Fibroblast of lung (primary cell): ENCODE measurements around the gene WDR90. TPM values are rescaled to one million over a fixed set of nuclear protein-coding genes. Genes with fewer than 3 reads are reported as not detected.

Experiments used
- DNase-seq, 2 donors: peaks; one replicate each; pipeline versions ENCODE4 v3.0.0 to v3.0.0-alpha.2; 2010; ENCODE audit warnings: low read depth in 2 of 2
- H2AFZ ChIP-seq: 2 replicates; pipeline ENCODE4 v1.5.1; 2012; ENCODE audit warnings: low read length, control low read depth, inconsistent platforms
- H3K27ac ChIP-seq: 2 replicates; pipeline ENCODE4 v1.5.1; 2011; ENCODE audit warnings: low read length, control low read depth; ENCODE audit not compliant: insufficient read depth
- H3K27me3 ChIP-seq: 2 replicates; pipeline ENCODE4 v1.5.1; 2011; ENCODE audit warnings: mild to moderate bottlenecking, low read length; ENCODE audit not compliant: control insufficient read depth, insufficient read depth
- H3K36me3 ChIP-seq: 2 replicates; pipeline ENCODE4 v1.5.1; 2011; ENCODE audit warnings: low read length; ENCODE audit not compliant: control insufficient read depth, insufficient read depth
- H3K4me1 ChIP-seq: 2 replicates; pipeline ENCODE4 v1.5.1; 2011; ENCODE audit warnings: low read length; ENCODE audit not compliant: control insufficient read depth, insufficient read depth; ENCODE audit errors: extremely low read depth
- H3K4me2 ChIP-seq: 2 replicates; pipeline ENCODE4 v1.5.1; 2011; ENCODE audit warnings: low read length, control low read depth; ENCODE audit not compliant: insufficient read depth; ENCODE audit errors: extremely low read depth
- H3K4me3 ChIP-seq, 4 experiments: fragments of 200-600 bp in 1 of 4; sonication (generic) in 1 of 4; replicated peaks in 1 of 4; 2 replicates each; pipeline ENCODE4 v1.5.1; 2011 to 2016; ENCODE audit warnings: low read length in 4 of 4, low read depth in 3 of 4, mild to moderate bottlenecking in 3 of 4, control low read depth in 2 of 4, inconsistent platforms in 1 of 4, mixed read lengths in 1 of 4; ENCODE audit not compliant: insufficient read depth in 1 of 4; ENCODE audit errors: control extremely low read depth in 1 of 4
- H3K79me2 ChIP-seq: 2 replicates; pipeline ENCODE4 v1.5.1; 2012; ENCODE audit warnings: mild to moderate bottlenecking, low read length, inconsistent platforms; ENCODE audit not compliant: control insufficient read depth, insufficient read depth
- H3K9ac ChIP-seq: 2 replicates; pipeline ENCODE4 v1.5.1; 2011; ENCODE audit warnings: mild to moderate bottlenecking, low read length, control low read depth; ENCODE audit not compliant: insufficient read depth
- H3K9me3 ChIP-seq: 2 replicates; pipeline ENCODE4 v1.5.1; 2012; ENCODE audit warnings: low read depth, low read length; ENCODE audit not compliant: control insufficient read depth, insufficient read depth
- H4K20me1 ChIP-seq: 2 replicates; pipeline ENCODE4 v1.5.1; 2011; ENCODE audit warnings: low read length; ENCODE audit not compliant: control insufficient read depth, insufficient read depth; ENCODE audit errors: extremely low read depth
- EZH2 ChIP-seq: IDR thresholded peaks from 2 replicates; pipeline ENCODE4 v1.5.1; 2012; ENCODE audit warnings: low read length, control low read depth, mild to moderate bottlenecking; ENCODE audit errors: missing control alignments
- polyA plus RNA-seq, 2 donors: library from polyadenylated mRNA; depleted of rRNA in 1 of 2; stranded (reverse) in 1 of 2; unstranded in 1 of 2; fragments of >200 nt; gene quantifications; 2 replicates each; pipeline ENCODE4 v1.2.1, GENCODE V29; 2011 to 2012; ENCODE audit warnings: missing spikeins in 1 of 2
- total RNA-seq: library from RNA; depleted of rRNA; stranded (reverse); fragments of >200 nt; gene quantifications from 2 replicates; pipeline ENCODE4 v1.2.1, GENCODE V29; 2014
- TF ChIP-seq, protein P1 (sequence below), 2 donors: IDR thresholded peaks in 1 of 2; conservative IDR thresholded peaks in 1 of 2; 1 replicate in 1 of 2; 2 replicates in 1 of 2; pipeline ENCODE4 v1.5.1; 2011 to 2012; ENCODE audit warnings: low read length in 2 of 2, control low read depth in 1 of 2, inconsistent platforms in 1 of 2, low read depth in 1 of 2, mild to moderate bottlenecking in 1 of 2

WDR90 gene
- total and polyA plus RNA-seq, 2 donors (not counting 1 experiment from before 2014, with no cell fraction given), result 2.9 to 4.8 TPM

DNA sequence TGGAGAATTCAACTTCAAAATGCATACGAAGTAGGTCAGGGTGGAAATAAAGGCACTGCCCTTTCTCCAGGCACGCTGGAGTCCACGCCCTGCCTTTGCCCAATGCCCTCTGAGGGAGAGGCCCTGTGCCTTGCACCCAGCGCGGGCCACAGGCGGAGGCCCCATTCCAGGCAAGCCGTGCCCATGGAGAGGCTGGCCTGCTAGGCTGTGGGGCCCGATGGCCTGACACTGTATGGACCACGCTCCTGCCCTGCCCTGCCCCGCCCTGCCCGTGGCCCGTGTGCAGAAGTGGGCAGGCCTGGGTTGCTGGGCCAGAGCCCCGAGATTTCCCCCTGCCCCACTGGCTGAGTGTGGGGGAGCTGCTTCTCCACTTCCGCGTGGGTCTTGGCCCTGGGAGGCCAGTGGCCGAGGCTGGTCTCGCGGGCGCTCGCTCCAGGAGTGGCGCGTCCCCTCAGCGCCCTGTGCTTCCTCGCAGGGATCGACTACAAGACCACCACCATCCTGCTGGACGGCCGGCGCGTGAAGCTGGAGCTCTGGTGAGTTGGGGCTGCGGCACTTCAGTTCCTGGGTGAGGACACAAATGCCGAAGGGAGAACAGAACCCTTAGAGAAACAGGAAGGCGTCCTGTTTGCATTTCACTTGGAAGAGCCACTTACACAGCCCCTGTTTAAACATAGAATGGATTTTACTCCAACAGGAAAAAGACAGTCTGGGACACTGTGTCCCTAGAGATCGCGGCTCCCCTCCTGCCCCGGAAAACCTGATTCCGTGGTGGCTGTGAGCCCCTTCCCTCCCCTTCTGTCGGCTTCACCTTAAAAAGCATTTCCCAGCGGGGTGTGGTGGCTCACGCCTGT is 32.2 kb upstream of the WDR90 start:
- H3K9ac ChIP-seq, result no peak overlapping the region
- H3K27ac ChIP-seq, result no peak overlapping the region
- no peaks in the 10 kb centered on the region for H3K36me3 ChIP-seq
- H4K20me1 ChIP-seq, result no peaks in the 10 kb centered on the region
- no peaks in the 10 kb centered on the region for H3K9me3 ChIP-seq
- no peaks in the 10 kb centered on the region for H3K27me3 ChIP-seq
- TF ChIP-seq EZH2, result no peak
- TF ChIP-seq, protein P1, sequence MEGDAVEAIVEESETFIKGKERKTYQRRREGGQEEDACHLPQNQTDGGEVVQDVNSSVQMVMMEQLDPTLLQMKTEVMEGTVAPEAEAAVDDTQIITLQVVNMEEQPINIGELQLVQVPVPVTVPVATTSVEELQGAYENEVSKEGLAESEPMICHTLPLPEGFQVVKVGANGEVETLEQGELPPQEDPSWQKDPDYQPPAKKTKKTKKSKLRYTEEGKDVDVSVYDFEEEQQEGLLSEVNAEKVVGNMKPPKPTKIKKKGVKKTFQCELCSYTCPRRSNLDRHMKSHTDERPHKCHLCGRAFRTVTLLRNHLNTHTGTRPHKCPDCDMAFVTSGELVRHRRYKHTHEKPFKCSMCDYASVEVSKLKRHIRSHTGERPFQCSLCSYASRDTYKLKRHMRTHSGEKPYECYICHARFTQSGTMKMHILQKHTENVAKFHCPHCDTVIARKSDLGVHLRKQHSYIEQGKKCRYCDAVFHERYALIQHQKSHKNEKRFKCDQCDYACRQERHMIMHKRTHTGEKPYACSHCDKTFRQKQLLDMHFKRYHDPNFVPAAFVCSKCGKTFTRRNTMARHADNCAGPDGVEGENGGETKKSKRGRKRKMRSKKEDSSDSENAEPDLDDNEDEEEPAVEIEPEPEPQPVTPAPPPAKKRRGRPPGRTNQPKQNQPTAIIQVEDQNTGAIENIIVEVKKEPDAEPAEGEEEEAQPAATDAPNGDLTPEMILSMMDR (conservative IDR thresholded peaks at IDR 0.05 in 1 of 2, IDR thresholded peaks at IDR 0.05 in 1 of 2; ENCODE audit: low read depth in 1 of 2, low read length in 2 of 2), result no peak
- no peak overlapping the region for H3K4me3 ChIP-seq
- no peaks in the 10 kb centered on the region for H3K79me2 ChIP-seq
- H3K4me1 ChIP-seq, result peaks cover 6% of the 10 kb centered on the region
- H3K4me2 ChIP-seq, result no peak overlapping the region
- H2AFZ ChIP-seq, result no peak overlapping the region
- DNase-seq, result no peak

- H3K4me1 ChIP-seq, result peaks cover 6% of the 10 kb centered on the region
- H3K4me3 ChIP-seq, result no peak overlapping the region
- H4K20me1 ChIP-seq, result no peaks in the 10 kb centered on the region
- H3K79me2 ChIP-seq, result no peaks in the 10 kb centered on the region
- DNase-seq, result no peak
- H3K9me3 ChIP-seq, result no peaks in the 10 kb centered on the region
- H3K4me2 ChIP-seq, result no peak overlapping the region
- H3K9ac ChIP-seq, result no peak overlapping the region
- no peaks in the 10 kb centered on the region for H3K36me3 ChIP-seq
- no peak for TF ChIP-seq EZH2
- TF ChIP-seq, protein P1 (conservative IDR thresholded peaks at IDR 0.05 in 1 of 2, IDR thresholded peaks at IDR 0.05 in 1 of 2; ENCODE audit: low read depth in 1 of 2, low read length in 2 of 2), result no peak
- no peaks in the 10 kb centered on the region for H3K27me3 ChIP-seq
- H3K27ac ChIP-seq, result no peak overlapping the region
- no peak overlapping the region for H2AFZ ChIP-seq
These were observed 31.3 kb upstream of the WDR90 start for GRCh38 chr16:617855-618254.

DNA sequence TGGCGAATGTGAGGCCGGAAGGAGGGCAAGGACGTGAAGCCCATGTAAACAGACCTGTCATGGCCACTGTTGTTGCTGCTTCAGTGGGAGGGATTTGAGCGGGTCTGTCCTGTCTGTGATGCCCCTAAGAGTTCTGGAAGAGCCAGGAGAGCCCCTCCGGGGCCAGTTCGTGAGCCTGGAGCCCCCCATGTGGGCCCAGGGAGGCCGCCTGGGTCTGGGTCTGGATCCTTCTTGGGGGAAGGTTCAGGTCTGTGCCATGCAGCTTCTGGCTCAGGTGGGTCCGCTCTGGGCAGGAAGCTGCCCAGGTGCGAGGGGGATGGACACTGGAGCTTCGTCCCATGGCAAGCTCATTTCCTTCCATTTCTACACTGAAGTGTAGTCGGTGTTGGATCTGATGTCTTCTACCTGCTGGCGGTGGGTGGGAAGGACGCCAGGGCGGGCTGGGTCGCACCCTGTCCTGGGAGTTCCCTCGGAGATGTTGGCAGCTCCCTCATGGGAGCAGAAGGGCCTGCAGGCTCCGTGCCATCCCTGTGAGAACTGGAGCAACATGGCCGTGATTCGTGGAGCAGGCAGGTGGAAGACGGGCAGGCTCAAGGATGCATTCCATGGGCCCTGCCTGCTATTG is 29.6 kb upstream of the WDR90 start:
- Histone ChIP-seq H3K4me1 (peaks cover 6% of the 10 kb centered on the region), H2AFZ (no peak overlapping the region), H3K79me2 (no peaks in the 10 kb centered on the region), H3K27me3 (no peaks in the 10 kb centered on the region), H4K20me1 (no peaks in the 10 kb centered on the region), H3K4me3 (no peak overlapping the region), H3K27ac (no peak overlapping the region), H3K9ac (no peak overlapping the region), H3K9me3 (no peaks in the 10 kb centered on the region), H3K36me3 (no peaks in the 10 kb centered on the region), H3K4me2 (no peak overlapping the region)
- DNase-seq, result no peak
- TF ChIP-seq EZH2, result no peak
- TF ChIP-seq, protein P1 (conservative IDR thresholded peaks at IDR 0.05 in 1 of 2, IDR thresholded peaks at IDR 0.05 in 1 of 2; ENCODE audit: low read depth in 1 of 2, low read length in 2 of 2), result no peak
